Stimulated activated CD8-positive, alpha-beta memory T cell treated with anti-CD3 and anti-CD28 coated beads, Interleukin-15, amount 100 ng/mL, for 48 hours (primary cell): ENCODE results near the gene CLIP2.
"Not testable (repeated sequence)": the region's sequence is repeated elsewhere in the genome, so short reads cannot be mapped to it uniquely, and the experiment has no call there.

Experiments used
- DNase-seq, 2 donors: peaks; one replicate each; pipeline ENCODE4 v3.0.0-alpha.2; 2020; ENCODE audit warnings: low read depth in 2 of 2

Gene CLIP2

GRCh38 chr7:74430961-74431466 is 141.8 kb downstream of the CLIP2 start:
- no peak for DNase-seq

- DNase-seq = not testable (repeated sequence)
These were observed 148.0 kb downstream of the CLIP2 start for GRCh38 chr7:74437291-74437571.

GRCh38 chr7:74438327-74438726 is 149.1 kb downstream of the CLIP2 start:
- DNase-seq = no peak

- no peak for DNase-seq
These were observed 150.3 kb downstream of the CLIP2 start for GRCh38 chr7:74439541-74439940.

- DNase-seq = not testable (repeated sequence)
These were observed 150.9 kb downstream of the CLIP2 start for GRCh38 chr7:74440143-74440542.

- no peak for DNase-seq
These were observed 152.6 kb downstream of the CLIP2 start for GRCh38 chr7:74441801-74442200.

- no peak for DNase-seq
These were observed 154.5 kb downstream of the CLIP2 start for GRCh38 chr7:74443543-74444247.

GRCh38 chr7:74449144-74449543 is 159.9 kb downstream of the CLIP2 start:
- no peak for DNase-seq

- peak; percentile 27 to 39 for DNase-seq
These were observed 160.7 kb downstream of the CLIP2 start for GRCh38 chr7:74449809-74450397.

- DNase-seq = no peak
These were observed 163.6 kb downstream of the CLIP2 start for GRCh38 chr7:74452748-74453321.

- peak in 1 of 2 donors; percentile 27 for DNase-seq
These were observed 164.3 kb downstream of the CLIP2 start, which contains the start of gene GTF2IRD1 for GRCh38 chr7:74453322-74454011. Gene GTF2IRD1 (plus strand): TSS chr7:74453906. CDS start chr7:74508081, 54,175 bp downstream.

- no peak for DNase-seq
These were observed 165.1 kb downstream of the CLIP2 start for GRCh38 chr7:74454021-74454924.

GRCh38 chr7:74454925-74455288 is 165.7 kb downstream of the CLIP2 start:
- DNase-seq = no peak

- no peak for DNase-seq
These were observed 166.1 kb downstream of the CLIP2 start for GRCh38 chr7:74455291-74455804.
